Central memory CD4-positive, alpha-beta T cell (primary cell): ENCODE results near the gene EXOC2.

ENCODE experiments used
- DNase-seq: peaks from one replicate; pipeline ENCODE4 v3.0.0; 2022

Gene EXOC2

DNA sequence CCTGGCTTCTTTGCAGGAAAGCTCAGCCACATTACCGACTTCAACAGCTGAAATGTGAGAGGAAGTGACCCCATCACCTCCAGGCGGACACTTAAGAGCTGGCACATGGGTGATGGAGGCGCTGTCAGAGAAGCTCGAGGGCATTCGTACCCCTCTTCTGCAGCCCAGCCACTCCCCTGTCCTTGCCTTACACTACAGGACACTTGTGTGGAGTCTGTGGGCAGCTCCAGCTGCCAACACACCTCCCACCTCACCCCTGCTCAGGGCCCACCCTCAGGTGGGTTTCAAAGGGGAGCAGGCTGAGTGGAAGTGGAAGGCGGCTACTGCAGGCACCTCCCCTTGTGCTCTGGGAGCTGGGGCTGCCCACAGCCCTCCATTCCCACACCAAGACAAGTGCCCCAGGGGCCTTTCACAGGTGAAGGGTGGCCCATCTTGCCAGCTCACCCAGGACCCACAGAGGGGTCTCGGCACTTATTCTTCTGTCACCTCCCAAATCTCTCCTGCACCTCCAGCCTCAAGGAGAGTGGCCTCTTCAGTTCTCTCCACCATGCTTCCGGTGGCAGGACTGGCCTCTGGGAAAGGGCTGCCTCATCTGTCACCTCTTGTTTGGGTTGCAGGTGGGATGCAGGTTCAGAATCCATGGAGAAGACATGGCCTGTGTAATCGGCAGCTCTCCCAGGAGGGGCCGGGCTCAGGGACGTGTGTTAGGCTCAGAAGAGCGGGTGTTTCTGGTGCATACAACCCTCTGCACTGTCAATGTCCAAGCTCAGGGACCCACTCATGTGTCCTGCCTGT is 251.6 kb downstream of the EXOC2 start:
- no peak for DNase-seq

DNA sequence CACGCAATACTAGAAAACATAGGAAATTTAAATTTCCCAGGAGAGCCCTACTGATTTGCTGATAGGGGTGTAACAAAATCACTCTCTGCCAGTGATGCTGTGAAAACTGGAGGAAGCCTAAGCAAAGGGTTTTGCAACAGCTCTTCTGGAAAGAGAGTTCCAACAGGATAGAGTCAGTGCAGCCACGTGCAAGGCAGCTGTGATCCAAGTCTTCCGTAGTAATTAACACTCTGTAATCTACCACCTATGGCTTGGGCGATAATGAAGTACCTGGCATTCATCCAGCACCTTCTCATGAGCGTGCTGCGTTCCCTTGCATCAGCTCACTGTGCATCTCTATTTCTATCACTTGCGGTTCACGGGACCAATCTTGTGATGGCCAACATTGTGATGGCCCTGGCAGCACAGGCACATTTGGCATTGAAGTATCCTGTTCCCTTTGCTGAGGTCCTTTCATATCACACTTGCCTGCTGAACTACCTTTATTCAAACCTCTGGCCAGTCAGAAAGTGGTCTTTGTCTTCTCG is 253.2 kb downstream of the EXOC2 start:
- no peak for DNase-seq

DNA sequence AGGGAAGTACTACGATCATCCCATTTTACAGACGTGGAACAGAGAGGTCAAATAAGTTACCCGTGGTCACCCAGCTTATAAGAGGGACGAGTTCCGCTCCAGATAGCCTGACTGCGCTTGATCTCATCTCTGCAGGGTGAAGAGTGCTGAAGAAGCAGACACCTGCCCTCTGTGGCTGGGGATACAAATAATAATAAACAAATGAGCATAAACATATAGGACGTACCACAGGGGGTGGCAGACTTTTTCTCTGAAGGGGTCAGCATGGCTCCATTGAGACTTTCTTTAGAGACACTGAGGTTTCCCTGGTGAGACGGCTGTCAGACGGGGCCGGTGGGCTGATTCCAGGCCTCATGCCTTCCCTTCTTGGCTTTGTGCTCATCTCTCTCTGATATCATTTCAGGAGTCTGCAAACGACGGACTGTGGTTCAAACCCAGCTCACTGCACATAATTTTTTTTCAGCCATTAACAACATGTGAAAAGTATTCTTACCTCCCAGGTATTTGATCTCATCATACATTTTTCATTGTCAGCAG is 254.2 kb downstream of the EXOC2 start:
- DNase-seq: no peak

DNA sequence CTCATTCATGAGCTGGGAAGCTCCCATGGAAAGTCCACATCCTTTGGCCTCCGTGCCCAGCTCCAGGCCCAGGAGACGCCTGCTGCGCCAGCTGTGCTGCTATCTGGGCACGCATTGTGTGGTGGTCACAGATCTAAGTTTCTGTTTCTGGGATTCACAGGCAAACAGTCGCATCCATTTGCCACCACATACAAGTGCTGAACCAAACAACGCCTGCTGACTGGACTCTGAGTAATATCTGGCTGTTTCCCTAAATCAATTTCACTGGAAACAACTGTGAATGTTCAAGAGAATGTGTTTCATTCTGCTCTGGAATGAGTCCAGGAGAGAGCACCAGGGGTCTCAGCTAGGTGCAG is 255.9 kb downstream of the EXOC2 start:
- DNase-seq: no peak

DNA sequence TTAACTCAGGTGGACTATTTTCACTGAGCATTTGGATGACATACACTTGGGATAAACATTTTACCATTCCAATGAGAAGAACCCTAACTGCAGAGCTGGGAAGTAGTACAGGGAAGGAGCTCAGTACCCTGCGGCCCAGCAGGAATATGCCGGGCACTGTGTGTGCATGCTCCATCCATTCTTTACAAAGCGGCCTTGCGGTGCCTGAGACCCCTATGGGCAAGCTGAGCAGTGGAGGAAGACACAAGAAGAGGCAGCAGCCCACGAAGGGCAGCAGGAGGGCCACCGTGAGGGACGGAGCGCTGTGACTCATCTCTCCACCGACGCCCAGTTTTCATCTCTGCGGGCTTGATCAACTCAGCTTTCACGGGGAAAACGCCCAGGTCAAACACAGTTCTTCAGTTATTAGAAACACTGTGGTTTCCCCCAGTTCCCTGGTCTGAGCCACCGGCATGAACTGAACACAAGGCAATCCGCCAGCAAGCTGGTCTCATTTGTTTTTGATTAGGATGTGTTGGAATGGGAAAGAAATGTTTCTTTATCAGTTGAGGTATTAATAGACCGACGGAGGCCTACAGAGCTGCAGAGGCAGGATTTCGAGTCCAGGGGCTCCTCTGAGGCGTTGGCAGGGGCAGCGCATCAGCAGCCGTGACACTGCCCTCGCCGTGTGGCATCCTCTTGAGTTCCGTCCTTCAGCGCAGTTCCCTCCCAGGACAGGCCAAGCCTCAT is 256.5 kb downstream of the EXOC2 start:
- DNase-seq: no peak

DNA sequence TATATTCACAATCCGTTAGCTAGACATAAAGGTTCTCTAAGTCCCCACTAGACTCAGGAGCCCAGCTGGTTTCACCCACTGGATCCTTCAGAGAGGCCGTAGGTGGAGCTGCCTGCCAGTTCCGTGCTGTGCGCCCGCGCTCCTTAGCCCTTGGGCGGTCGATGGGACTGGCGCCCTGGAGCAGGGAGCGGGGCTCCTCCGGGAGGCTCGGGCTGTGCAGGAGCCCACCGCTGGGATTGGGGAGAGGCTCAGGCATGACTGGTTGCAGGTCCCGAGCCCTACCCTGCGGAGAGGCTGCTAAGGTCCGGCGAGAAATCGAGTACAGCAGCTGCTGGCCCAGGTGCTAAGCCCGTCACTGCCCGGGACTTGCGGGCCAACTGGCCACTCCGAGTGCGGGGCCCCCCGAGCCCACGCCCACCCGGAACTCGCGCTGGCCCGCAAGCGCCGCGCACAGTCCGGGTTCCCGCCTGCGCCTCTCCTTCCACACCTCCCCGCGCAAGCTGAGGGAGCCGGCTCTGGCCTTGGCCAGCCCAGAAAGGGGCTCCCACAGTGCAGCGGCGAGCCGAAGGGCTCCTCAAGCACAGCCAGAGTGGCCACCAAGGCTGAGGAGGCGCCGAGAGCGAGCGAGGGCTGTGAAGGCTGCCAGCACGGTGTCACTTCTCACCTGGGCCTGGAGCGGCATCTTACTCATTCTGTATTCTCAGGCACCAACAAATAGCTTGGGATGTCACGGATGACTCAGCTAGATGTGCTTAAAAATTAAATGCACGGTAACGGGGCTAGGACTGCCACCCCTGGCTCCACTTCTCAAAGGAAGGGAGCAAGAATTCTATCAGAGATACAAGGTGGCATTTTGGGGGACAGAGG is 257.3 kb downstream of the EXOC2 start:
- DNase-seq: no peak
